Activated gamma-delta T cell (primary cell): ENCODE results near the gene TMEM106B.
"Not testable (repeated sequence)": the region's sequence is repeated elsewhere in the genome, so short reads cannot be mapped to it uniquely, and the experiment has no call there.

Experiments used
- DNase-seq: peaks from one replicate; lab custom pipeline; 2025; lab: John Stamatoyannopoulos, UW
- total RNA-seq, 2 donors: gene quantifications; one replicate each; lab custom pipeline; 2026; lab: John Stamatoyannopoulos, UW

The TMEM106B gene
- 67.3 to 77.8 reads per million in 2 donors for total RNA-seq

DNA sequence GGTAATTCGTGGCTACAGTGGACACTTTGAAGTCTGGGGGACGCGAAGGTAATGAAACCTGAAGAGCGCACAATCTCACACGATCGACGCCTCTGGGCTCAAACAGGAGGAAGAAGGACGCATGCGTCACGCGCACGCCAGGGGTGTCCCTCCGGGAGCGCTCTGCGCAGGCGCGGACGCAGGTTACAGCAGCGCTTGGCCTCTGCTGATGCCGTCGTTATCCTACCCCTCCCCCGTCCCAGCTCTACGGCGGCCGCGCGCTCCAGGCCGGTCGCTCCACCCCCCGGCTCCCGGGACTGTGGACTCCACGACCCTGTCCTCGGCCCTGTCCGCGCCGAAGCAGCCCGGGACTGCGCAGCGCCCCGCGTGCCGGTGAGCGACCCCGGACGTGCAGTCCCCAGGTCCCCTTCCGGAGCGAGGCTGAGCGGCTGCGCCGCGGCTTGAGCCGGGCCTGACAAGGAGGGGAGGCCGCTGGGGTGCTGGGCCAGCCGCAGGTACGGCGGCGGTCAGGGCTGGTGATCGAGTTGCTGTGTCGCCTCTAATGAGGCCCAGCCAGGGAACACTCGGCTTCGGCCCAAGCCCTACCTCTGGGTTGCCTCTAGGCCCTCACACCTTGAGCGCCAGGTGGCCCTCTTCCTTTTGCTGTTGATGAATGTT is at the start of gene TMEM106B:
TSS of gene TMEM106B (plus strand) at position 241 of the 657 bp plus-strand sequence. CDS start 3,517 bp downstream, outside the sequence.
- DNase-seq: peak; percentile 97

DNA sequence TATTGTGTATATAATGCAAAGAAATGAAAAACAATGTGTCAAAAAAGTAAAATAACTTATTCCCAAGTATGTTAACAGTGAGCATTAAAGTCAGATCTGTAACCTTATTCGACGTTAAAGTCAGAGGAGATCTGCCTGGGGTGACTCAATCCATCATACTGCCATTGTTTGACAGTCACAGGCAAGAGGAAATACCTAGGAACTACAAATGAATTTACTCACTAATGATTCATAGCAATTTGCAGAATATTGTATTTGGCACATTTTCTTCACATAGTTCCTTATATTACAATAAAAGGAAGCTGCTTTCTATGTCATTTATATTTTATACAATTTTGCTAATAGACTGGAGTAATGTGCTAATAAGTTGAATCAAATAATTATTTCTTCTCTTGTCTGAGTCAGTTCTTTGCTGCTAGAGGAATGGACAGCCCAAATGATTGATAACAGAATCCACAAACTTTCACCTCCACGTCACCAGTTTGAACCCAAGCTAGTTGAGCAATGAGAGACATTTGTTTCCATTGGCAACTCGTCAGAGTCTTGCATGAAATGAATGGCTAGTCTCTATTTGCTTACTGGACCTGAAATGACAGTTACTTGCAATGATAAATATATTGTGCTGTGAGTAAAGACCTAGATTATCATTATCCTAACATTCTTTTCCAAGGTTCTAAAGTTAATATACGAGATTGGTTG is 48.5 kb upstream of the TMEM106B start:
- no peak for DNase-seq

GRCh38 chr7:12168065-12168464 is 43.0 kb upstream of the TMEM106B start:
- DNase-seq: not testable (repeated sequence)

DNA sequence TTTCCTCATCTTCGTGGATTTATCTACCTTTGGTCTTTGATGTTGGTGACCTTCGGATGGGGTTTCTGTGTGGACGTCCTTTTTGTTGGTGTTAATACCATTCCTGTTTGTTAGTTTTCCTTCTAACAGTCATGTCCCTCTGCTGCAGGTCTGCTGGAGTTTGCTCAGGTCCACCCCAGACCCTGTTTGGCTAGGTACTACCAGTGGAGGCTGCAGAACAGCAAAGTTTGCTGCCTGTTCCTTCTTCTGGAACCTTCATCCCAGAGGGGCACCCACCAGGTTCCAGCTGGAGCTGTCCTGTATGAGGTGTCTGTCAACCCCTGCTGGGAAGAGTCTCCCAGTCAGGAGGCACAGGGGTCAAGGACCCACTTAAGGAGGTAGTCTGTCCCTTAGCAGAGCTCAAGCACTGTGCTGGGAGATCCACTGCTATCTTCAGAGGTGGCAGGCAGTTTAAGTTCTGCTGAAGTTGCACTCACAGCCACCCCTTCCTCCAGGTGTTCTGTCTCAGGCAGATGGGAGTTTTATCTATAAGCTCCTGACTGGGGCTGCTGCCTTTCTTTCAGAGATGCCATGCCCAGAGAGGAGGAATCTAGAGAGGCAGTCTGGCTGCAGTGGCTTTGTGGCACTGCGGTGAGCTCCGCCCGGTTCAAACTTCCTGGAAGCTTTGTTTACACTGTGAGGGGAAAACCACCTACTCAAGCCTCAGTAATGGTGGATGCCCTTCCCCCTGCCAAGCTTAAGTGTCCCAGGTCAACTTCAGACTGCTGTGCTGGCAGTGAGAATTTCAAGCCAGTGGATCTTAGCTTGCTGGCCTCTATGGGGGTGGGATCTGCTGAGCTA is 40.9 kb upstream of the TMEM106B start:
- DNase-seq: peak; percentile 3

DNA sequence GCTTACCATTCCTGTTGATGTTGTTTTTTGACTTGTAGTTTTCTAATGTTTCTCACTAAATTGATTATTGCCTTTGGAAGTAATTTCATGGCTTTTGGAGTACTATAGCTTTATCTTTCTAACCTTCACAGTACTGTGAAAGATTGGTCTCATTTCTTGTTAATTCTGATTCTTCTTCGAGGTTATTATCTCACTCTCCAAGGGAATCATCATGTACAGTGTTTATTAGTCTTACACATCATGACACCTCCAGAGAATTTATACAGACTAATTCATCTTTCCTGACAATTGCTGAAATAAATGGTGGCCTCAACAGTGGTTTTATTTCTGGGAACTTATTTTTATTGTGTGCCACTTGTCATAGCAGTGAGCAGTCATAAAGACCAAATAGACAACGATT is 37.4 kb upstream of the TMEM106B start:
- no peak for DNase-seq

DNA sequence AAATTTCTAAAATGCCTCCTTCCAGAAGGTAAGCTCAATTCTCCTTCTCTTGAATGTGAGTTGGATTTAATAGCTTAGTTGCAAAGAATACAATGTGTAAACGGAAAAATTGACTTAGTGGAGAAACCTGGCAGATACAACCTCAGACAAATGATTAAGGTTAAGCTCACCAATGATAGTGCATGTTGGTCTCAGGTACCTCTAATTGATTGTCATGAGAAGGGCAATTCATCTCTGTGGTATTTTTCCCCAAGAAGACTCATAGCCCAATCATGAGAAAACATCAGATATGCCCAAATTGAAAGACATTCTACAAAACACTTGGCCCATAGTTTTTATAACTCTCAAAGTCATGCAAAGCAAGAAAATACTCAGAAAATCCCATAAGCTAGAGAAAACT is 36.2 kb upstream of the TMEM106B start:
- DNase-seq: no peak

- DNase-seq: no peak
Measured at GRCh38 chr7:12178317-12178716, 32.8 kb upstream of the TMEM106B start.

DNA sequence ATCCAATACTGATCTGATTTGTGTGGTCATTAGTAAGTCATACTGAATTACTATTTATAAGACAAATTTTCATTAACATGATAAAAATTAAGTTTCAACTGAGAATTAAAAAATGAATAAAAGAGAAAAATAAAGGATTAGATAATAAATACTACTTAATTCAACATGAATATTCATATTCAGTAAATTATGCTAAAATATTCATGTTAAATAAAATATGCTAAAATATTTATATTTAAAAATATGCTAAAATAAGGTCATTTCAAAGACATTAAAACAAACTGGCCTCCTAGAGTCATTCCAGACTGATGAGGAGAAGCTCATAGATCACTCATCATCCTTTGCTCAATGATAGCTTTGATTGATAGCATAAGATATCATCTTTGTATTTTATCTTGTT is 16.7 kb upstream of the TMEM106B start:
- no peak for DNase-seq

GRCh38 chr7:12196386-12196785 is 14.7 kb upstream of the TMEM106B start:
- DNase-seq: no peak

DNA sequence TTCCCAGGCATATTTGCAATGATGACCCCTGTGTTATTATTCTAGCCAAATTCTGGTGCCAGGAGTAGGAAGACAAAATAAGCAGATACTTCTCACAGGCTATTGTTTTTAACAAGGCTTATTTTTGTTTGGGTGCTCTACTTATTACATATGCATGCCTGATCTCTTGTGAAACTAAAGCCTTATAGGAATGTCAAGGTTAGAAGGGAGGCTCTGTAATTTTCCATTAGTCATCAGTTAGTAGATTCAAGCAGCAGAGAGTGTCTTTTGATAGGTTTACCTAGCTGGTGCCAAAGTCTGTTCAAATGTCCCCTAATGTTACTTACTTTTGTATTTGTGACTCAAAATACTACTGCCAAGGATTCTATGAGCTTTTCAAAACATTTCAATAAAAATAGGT is 11.7 kb upstream of the TMEM106B start:
- DNase-seq: no peak

DNA sequence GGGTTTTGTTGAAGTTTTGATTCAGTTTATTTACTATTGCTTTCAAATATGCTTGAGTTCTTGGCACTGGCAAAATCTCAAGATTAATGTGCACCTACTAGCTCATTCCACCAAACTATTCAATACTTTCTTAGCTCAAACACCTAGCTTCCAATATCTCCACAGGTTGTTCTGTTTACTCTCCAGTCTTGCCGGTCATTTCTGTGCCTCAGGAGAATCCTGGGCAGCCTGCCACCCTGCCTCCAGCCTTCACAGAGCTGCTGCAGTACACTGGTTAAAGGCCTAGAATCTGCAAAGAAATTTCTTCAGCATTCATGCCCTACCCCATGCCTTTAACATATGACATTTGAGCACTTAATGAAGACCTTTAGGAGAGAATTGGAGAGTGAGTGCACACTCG is 4.0 kb upstream of the TMEM106B start:
- no peak for DNase-seq

DNA sequence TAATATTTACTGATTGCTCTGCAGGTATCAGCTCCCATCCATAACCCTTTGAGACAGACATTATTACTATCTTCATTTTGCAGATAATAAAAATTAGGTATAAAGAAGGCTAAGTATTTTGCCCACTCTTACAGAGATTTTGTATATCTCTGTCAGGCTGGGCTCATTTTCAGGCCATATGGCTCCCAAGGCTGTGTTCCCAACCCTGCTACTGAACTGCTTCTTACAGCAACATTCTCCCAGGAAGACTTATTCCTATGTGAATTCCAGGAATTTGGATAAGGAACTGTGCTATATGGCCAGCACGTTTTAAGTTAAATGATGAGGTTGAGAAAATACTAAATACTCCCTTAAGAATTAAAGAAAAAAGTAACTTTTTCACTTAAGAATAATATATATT is 1.9 kb upstream of the TMEM106B start:
- DNase-seq: no peak

GRCh38 chr7:12210179-12211053 is 678 bp upstream of the TMEM106B start:
- DNase-seq: no peak

- no peak for DNase-seq
Measured at GRCh38 chr7:12211711-12212485, 804 bp downstream of the TMEM106B start.

GRCh38 chr7:12217311-12217710 is 6.2 kb downstream of the TMEM106B start:
- DNase-seq: no peak

GRCh38 chr7:12220389-12221046 is 9.4 kb downstream of the TMEM106B start:
- no peak for DNase-seq

GRCh38 chr7:12221414-12221813 is 10.3 kb downstream of the TMEM106B start:
- no peak for DNase-seq

- DNase-seq: no peak
Measured at GRCh38 chr7:12222889-12223579, 11.9 kb downstream of the TMEM106B start.

GRCh38 chr7:12225017-12225416 is 13.9 kb downstream of the TMEM106B start:
- DNase-seq: not testable (repeated sequence)

GRCh38 chr7:12226756-12227155 is 15.7 kb downstream of the TMEM106B start:
- no peak for DNase-seq
